ENCODE measurements around the gene BSND.

The BSND gene

GRCh38 chr1:55021942-55022546, 23.3 kb downstream of the BSND start (continued):
- TF ChIP-seq ZNF302 (tag by site-specific recombination; IDR thresholded peaks at IDR 0.05; ENCODE audit: low read depth) (no peak), ZNF214 (tag by site-specific recombination; IDR thresholded peaks at IDR 0.05; ENCODE audit: borderline replicate concordance) (no peak), ZNF341 (tag by site-specific recombination; IDR thresholded peaks at IDR 0.05; ENCODE audit: low read depth) (no peak), OVOL3 (tag by site-specific recombination; IDR thresholded peaks at IDR 0.05) (no peak), GLIS1 (tag by site-specific recombination; IDR thresholded peaks at IDR 0.05) (peak; percentile 58), ZNF239 (tag by site-specific recombination; IDR thresholded peaks at IDR 0.05) (no peak), ZNF416 (tag by site-specific recombination; IDR thresholded peaks at IDR 0.05) (no peak), FEZF1 (tag by site-specific recombination; IDR thresholded peaks at IDR 0.05) (no peak), ZNF701 (tag by site-specific recombination; IDR thresholded peaks at IDR 0.05) (no peak), ZNF580 (tag by site-specific recombination; IDR thresholded peaks at IDR 0.05) (peak; percentile 30; the same call in 1 of the 2 replicates), ZNF174 (tag by site-specific recombination; IDR thresholded peaks at IDR 0.05) (no peak), SP7 (tag by site-specific recombination; IDR thresholded peaks at IDR 0.05) (peak; percentile 46; the same call in 1 of the 2 replicates), ZEB2 (tag by site-specific recombination; IDR thresholded peaks at IDR 0.05) (no peak), ZNF792 (tag by site-specific recombination; IDR thresholded peaks at IDR 0.05) (no peak), PRDM6 (tag by site-specific recombination; IDR thresholded peaks at IDR 0.05) (no peak), ZNF791 (tag by site-specific recombination; IDR thresholded peaks at IDR 0.05) (no peak), ZNF830 (tag by site-specific recombination; IDR thresholded peaks at IDR 0.05; ENCODE audit: low read depth) (no peak), ZNF837 (tag by site-specific recombination; IDR thresholded peaks at IDR 0.05) (no peak), ZNF561 (tag by site-specific recombination; IDR thresholded peaks at IDR 0.05; ENCODE audit: borderline replicate concordance) (no peak), ZNF514 (tag by site-specific recombination; IDR thresholded peaks at IDR 0.05) (no peak), KLF7 (tag by site-specific recombination; IDR thresholded peaks at IDR 0.05; ENCODE audit: borderline replicate concordance) (no peak), OSR2 (tag by site-specific recombination; IDR thresholded peaks at IDR 0.05) (no peak), KLF10 (tag by site-specific recombination; IDR thresholded peaks at IDR 0.05) (no peak), ZNF18 (tag by site-specific recombination; IDR thresholded peaks at IDR 0.05) (no peak), HOXA7 (CRISPR knock-in tag; IDR thresholded peaks at IDR 0.05; ENCODE audit: borderline replicate concordance) (no peak), ZNF221 (tag by site-specific recombination; IDR thresholded peaks at IDR 0.05; ENCODE audit: borderline replicate concordance) (no peak), ZNF571 (tag by site-specific recombination; IDR thresholded peaks at IDR 0.05) (no peak), ZNF677 (tag by site-specific recombination; IDR thresholded peaks at IDR 0.05) (no peak), ZNF146 (tag by site-specific recombination; IDR thresholded peaks at IDR 0.05) (no peak), ZXDB (tag by site-specific recombination; IDR thresholded peaks at IDR 0.05) (0 out of 2 replicates have a peak, but pooled peaks have one; percentile 10), ZNF621 (tag by site-specific recombination; IDR thresholded peaks at IDR 0.05) (no peak), ZNF596 (tag by site-specific recombination; IDR thresholded peaks at IDR 0.05) (no peak), ZNF600 (tag by site-specific recombination; IDR thresholded peaks at IDR 0.05) (0 out of 2 replicates have a peak, but pooled peaks have one; percentile 19), ZNF488 (tag by site-specific recombination; IDR thresholded peaks at IDR 0.05) (no peak), ZNF175 (tag by site-specific recombination; IDR thresholded peaks at IDR 0.05) (no peak), ZNF513 (tag by site-specific recombination; IDR thresholded peaks at IDR 0.05) (no peak), GLI2 (tag by site-specific recombination; IDR thresholded peaks at IDR 0.05; ENCODE audit: borderline replicate concordance, low read depth) (no peak), ZNF169 (tag by site-specific recombination; IDR thresholded peaks at IDR 0.05) (no peak)

All from HEK293 (cell line).